GM18907 (cell line): ENCODE measurements around the gene GHRHR.

Source experiments
- ATAC-seq: cut with Tn5 transposase; IDR thresholded peaks from one replicate; pipeline ENCODE4 v1.9.1; 2021; ENCODE audit warnings: mild to moderate bottlenecking, moderate library complexity; ENCODE audit not compliant: unreplicated experiment

GHRHR gene

GRCh38 chr7:30963842-30964241 lies at the start of gene GHRHR:
Gene GHRHR (plus strand): TSS chr7:30963953. CDS start chr7:30964069, 116 bp downstream.
- no peak for ATAC-seq

- ATAC-seq = no peak
Measured at GRCh38 chr7:30914596-30914995, 49.2 kb upstream of the GHRHR start.

- no peak for ATAC-seq
Measured at GRCh38 chr7:30915005-30915601, 48.6 kb upstream of the GHRHR start.

GRCh38 chr7:30915751-30916150 lies 48.0 kb upstream of the GHRHR start:
- ATAC-seq = no peak

- no peak for ATAC-seq
Measured at GRCh38 chr7:30916255-30916654, 47.5 kb upstream of the GHRHR start.

- no peak for ATAC-seq
Measured at GRCh38 chr7:30916767-30917166, 47.0 kb upstream of the GHRHR start.

GRCh38 chr7:30917216-30917893 lies 46.4 kb upstream of the GHRHR start:
- no peak for ATAC-seq

- ATAC-seq = no peak
Measured at GRCh38 chr7:30918676-30919075, 45.1 kb upstream of the GHRHR start.

GRCh38 chr7:30920021-30920583 lies 43.7 kb upstream of the GHRHR start:
- ATAC-seq = no peak

- no peak for ATAC-seq
Measured at GRCh38 chr7:30920584-30921539, 42.9 kb upstream of the GHRHR start.

- ATAC-seq = no peak
Measured at GRCh38 chr7:30921540-30922401, 42.0 kb upstream of the GHRHR start.

GRCh38 chr7:30922596-30922995 lies 41.2 kb upstream of the GHRHR start:
- ATAC-seq = no peak

- ATAC-seq = no peak
Measured at GRCh38 chr7:30923009-30923773, 40.6 kb upstream of the GHRHR start.

- ATAC-seq = no peak
Measured at GRCh38 chr7:30923774-30924413, 39.9 kb upstream of the GHRHR start.

- ATAC-seq = no peak
Measured at GRCh38 chr7:30924624-30925023, 39.1 kb upstream of the GHRHR start.

- no peak for ATAC-seq
Measured at GRCh38 chr7:30925117-30925516, 38.6 kb upstream of the GHRHR start.

GRCh38 chr7:30925913-30926312 lies 37.8 kb upstream of the GHRHR start:
- no peak for ATAC-seq

- ATAC-seq = no peak
Measured at GRCh38 chr7:30926313-30926712, 37.4 kb upstream of the GHRHR start.

- ATAC-seq = no peak
Measured at GRCh38 chr7:30927040-30927439, 36.7 kb upstream of the GHRHR start.
